NOMO-1 treated with dmso at 0.1 percent for 144 hours (cell line): ENCODE data around the gene UBASH3B.
"Not testable (repeated sequence)": the region's sequence is repeated elsewhere in the genome, so short reads cannot be mapped to it uniquely, and the experiment has no call there.

Experiments used
- DNase-seq: peaks from one replicate; lab custom pipeline; 2025; ENCODE audit not compliant: unreplicated experiment; lab: John Stamatoyannopoulos, UW

The UBASH3B gene

DNA sequence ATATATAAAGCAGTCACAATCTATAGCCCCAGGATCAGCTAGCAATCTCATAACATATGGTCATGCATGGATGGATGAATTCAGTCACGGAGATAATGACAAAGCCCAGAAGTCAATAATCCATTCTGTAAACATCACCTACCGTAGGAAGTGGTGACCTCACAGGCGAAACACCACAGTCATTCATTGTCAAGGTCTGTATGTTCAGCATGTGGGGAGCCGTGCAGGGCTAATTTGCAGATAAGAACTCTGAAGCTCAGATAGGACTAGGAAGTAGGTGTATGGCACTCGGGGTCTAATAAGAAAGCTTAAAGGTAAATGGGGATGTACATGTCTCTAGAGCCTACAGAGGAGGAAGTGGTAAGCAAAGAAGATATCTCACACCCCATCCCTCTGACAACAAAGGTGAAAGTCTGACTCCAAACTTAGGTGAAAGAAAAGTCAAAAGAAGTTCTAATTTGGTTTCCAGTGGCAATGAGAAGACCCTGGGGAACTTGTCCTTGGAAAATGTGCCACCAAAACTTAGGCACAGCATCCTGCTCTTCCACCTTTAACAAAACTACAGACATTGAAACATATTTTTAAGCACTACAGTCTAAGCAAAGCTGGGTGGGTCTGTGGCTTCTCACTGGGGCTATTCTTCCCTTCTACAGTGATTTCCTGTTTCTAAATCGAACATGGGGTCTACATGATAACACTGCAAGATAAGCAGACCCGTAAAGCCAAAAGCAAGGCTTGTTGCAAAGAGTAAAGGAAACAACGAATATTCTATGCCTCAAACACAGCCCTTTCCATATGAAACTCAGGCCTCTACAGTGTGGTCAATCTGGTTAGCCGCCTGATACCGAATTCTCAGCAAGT, 188.0 kb downstream of the UBASH3B start:
- DNase-seq = no peak

- no peak for DNase-seq
Observed at GRCh38 chr11:122847466-122847865, 191.9 kb downstream of the UBASH3B start.

DNA sequence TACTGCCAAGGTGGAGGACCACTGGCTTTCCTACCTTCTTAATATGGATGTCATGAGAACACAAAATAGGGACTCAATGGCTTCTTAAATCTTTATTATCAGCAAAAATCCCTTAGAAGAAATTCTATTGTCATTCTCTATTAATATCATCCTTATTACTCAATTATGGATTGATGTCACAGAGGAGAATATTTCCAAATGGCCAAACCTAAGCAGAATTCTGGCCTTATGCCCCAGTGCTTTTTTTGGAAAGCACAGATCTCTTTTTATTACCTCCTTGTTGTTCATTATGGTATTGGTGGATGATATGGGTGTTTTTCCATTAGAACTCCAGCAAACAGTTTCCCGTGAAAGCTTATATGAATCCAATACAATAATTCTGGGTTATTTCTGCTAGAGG, 192.7 kb downstream of the UBASH3B start:
- DNase-seq = no peak

- no peak for DNase-seq
Observed at GRCh38 chr11:122850076-122850631, 194.6 kb downstream of the UBASH3B start.

DNA sequence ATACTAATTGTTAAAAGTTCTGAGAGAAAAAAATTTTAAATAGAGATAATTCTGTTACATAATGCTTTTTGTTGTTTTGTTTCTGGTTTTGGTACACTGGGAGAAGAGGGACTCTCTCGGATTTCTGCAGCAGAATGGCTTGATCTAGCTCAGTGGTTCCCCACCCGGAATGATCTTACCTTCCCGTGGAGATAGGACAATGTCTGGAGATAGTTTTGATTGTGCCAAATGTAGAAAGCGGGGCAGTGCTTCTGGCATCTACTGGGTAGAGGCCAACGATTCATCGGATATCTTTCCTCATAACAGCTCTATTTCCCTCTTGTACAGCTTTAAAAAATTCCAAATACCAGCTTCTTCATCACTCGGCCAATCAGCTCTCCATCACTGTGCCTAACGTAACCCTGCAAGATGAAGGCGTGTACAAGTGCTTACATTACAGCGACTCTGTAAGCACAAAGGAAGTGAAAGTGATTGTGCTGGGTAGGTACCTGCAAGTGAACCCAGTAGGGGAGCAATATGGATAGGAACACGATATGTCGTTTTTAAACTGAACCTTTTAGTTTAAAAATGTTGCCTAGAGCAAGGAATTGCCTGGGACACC, 195.9 kb downstream of the UBASH3B start:
- DNase-seq = peak; percentile 26

DNA sequence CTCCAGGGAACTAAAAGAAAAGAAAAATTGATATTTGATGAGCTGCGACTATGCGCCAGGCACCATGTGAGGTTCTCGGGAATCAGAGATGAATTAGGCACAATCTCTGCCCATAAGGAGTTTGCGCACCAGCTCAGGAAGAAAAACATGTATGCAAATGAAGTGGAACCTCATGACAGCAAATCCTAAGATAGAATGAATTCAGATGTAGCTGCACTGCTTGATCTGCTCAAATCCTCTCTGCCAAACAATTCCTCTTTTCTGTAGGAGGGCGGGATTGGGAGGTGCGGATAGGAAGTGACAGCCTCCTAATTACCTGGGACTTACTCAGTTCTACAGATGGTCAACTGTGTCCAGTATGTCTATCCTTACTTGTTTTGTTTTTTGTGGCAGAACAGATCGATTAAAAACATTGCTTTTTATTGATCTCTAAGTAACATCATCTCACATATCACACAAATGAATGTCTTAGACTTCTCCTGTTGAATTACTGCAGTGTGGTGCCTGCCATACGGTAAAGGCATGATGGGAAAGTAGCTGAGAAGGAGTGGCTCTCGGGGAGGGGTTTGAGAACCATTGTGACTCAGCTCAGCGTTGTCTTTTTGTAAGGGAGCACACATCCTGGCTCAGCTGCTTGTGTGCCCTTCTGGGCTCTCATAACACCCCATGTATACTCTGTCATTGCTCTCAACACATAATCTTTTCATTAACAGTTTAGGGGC, 196.7 kb downstream of the UBASH3B start:
- DNase-seq = no peak

DNA sequence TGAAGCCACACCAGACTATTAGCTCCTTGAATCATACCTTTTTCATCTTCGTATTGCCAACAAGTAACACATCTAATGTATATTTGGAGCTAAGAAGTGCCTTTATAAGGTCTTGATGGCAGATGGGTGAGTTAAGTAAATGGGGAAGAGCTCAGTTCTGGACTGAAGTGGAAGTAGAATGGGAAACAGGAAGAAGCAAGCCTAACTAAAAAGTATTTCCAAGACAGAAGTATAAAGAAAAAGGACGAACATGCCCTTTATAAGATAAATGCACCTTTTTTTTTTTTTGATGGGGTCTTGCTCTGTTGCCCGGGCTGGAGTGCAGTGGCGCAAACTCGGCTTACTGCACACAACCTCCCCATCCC, 197.3 kb downstream of the UBASH3B start:
- no peak for DNase-seq

- DNase-seq = no peak
Observed at GRCh38 chr11:122853261-122853660, 197.7 kb downstream of the UBASH3B start.

- peak; percentile 30 for DNase-seq
Observed at GRCh38 chr11:122853971-122854446, 198.5 kb downstream of the UBASH3B start.

DNA sequence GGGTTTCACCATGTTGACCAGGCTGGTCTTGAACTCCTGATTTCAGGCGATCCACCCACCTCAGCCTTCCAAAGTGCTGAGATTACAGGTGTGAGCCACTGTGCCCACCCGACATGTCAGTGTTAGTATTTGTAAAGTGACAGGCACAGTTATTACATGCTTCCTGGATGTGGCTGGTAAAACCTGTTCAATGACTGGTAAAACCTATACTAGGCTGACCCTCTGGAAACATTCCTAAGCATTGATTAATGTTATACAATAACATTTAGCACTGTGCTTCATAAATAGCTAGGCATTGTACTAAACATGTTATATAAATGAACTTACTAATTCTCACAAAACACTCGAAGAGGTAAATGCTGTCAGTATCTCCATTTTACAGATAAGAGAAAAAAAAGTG, 206.1 kb downstream of the UBASH3B start:
- no peak for DNase-seq

GRCh38 chr11:122862091-122862490, 206.6 kb downstream of the UBASH3B start:
- DNase-seq = no peak

GRCh38 chr11:122863154-122863553, 207.6 kb downstream of the UBASH3B start:
- not testable (repeated sequence) for DNase-seq

DNA sequence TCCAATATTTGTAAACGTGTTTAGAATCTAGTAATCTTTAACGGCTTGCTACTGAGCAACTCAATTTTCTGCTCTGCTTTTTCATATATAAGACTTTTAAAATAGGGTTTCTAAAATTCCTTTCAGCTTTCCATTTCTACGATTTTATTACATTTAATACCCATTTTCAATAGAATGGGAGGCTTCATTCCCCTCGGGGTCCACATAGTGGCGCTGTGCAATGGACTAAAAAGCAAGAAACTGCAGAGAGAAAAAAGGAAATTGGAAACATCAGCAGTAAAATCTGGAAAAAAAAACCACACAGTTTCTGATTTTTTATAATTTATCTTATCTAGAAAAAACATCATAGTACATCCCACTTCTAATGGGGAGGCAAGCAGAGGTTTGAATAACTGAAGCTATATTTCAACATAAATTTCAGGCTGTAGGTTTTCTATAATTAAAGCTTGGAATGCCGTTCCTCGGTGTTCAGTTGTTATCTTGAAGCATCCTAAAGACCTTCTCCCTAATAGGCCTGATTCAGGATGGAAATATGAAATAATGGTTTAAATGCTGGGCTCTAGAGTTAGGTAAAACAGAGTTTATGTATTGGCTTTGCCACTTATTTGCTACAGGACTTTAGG, 208.3 kb downstream of the UBASH3B start:
- DNase-seq = no peak
